BLaER1 treated with 17β-estradiol and CSF1 and Interleukin-3, amounts not matched to agents 10 nM and 100 nM (cell line): ENCODE measurements around the gene EMID1.

Experiments used
- H3K27ac ChIP-seq, 11 experiments: shearing (Covaris generic); formaldehyde crosslinking; 2 replicates each; pipeline ENCODE4 v1.8.1; 2022
- H3K27me3 ChIP-seq, 11 experiments: shearing (Covaris generic); formaldehyde crosslinking; 2 replicates each; pipeline ENCODE4 v1.8.1; 2022
- H3K36me3 ChIP-seq, 11 experiments: shearing (Covaris generic); formaldehyde crosslinking; 2 replicates each; pipeline ENCODE4 v1.8.1; 2022
- H3K4me1 ChIP-seq, 10 experiments: shearing (Covaris generic); formaldehyde crosslinking; 2 replicates each; pipeline ENCODE4 v1.8.1; 2022
- H3K4me2 ChIP-seq, 11 experiments: shearing (Covaris generic); formaldehyde crosslinking; 2 replicates each; pipeline ENCODE4 v1.8.1; 2022
- H3K4me3 ChIP-seq, 10 experiments: shearing (Covaris generic); formaldehyde crosslinking; 2 replicates each; pipeline ENCODE4 v1.8.1; 2022
- H3K9ac ChIP-seq, 11 experiments: shearing (Covaris generic); formaldehyde crosslinking; 2 replicates each; pipeline ENCODE4 v1.8.1; 2022
- H3K9me3 ChIP-seq, 11 experiments: shearing (Covaris generic); formaldehyde crosslinking; replicated peaks in 1 of 11; 2 replicates each; pipeline ENCODE4 v1.8.1; 2022
- H4K20me1 ChIP-seq, 11 experiments: shearing (Covaris generic); formaldehyde crosslinking; 2 replicates each; pipeline ENCODE4 v1.8.1; 2022
- Cebpa-rat ChIP-seq, 11 experiments: shearing (Covaris generic); IDR thresholded peaks; 2 replicates each; pipeline ENCODE4 v1.8.1; 2022

EMID1 gene

DNA sequence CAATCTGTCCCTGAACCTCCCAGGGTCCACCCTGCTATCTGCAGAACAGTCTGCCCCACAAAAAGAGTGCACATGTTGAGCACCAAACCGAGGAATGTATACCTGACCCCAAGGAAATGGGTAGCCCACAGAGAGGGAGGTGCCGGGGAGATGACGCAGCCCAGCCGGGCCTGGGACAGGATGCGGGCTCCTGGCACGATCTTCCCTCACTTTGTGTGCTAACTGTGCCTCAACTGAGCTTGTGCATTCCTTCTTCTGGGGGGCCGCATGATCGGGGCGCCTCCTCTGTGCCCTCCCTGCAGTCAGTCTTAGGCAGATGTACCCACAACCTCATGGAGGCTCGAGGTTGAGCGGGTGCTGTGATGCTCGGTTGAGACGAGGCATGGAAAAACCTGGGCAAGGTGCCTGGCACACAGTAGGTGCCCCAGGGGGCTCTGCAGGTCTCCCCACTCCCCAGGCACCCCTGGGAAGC is 103.1 kb downstream of the EMID1 start:
- no peak for TF ChIP-seq Cebpa-rat (IDR thresholded peaks at IDR 0.05)
- Histone ChIP-seq H3K9ac (peak overlapping the region in 3 of 11 experiments; percentile 5 to 55 (median 42); a peak in 3 of 22 replicates), H3K27ac (peak overlapping the region in 1 of 11 experiments; percentile 79; a peak in 1 of 22 replicates), H3K36me3 (no peaks in the 10 kb centered on the region), H3K27me3 (peaks cover 14 to 74% (median 66%) of the 10 kb centered on the region in 11 experiments), H3K4me2 (peak overlapping the region; percentile 60 to 99 (median 89)), H3K9me3 (no peaks in the 10 kb centered on the region), H3K4me3 (peak overlapping the region in 3 of 10 experiments; percentile 26 to 82 (median 31); a peak in 5 of 20 replicates), H3K4me1 (peaks cover 60 to 85% (median 73%) of the 10 kb centered on the region in 10 experiments), H4K20me1 (peaks cover 7 to 61% (median 27%) of the 10 kb centered on the region in 11 experiments; a peak in 17 of 22 replicates)
